A673 (cell line): ENCODE data around the gene ARHGAP30. TPM values are rescaled to one million over a fixed set of nuclear protein-coding genes. Genes with fewer than 3 reads are reported as not detected.

ENCODE experiments used
- BruUV-seq: library from RNA; stranded (reverse); fragments of 400-500 nt; replicated peaks from 2 replicates; lab custom pipeline; 2021; lab: Mats Ljungman, UMichigan
- CTCF ChIA-PET: fragments of 300-600 bp; sonication (Branson Sonifier 250); formaldehyde crosslinking; loops from one replicate; lab custom pipeline; 2022; ENCODE audit warnings: antibody characterized with exemption; lab: Charles Lee
- POLR2A ChIA-PET: fragments of 300-600 bp; sonication (Branson Sonifier 250); formaldehyde crosslinking; loops from one replicate; lab custom pipeline; 2022; ENCODE audit warnings: antibody characterized with exemption; ENCODE audit not compliant: low non-redundant PET; lab: Charles Lee
- DNase-seq: peaks from one replicate; pipeline ENCODE4 v3.0.0-alpha.2; 2015; ENCODE audit warnings: low spot score
- H3K27ac ChIP-seq: fragments of 200-600 bp; sonication (generic); 2 replicates; pipeline ENCODE4 v1.5.1; 2016; ENCODE audit warnings: mixed run types, low read depth, mild to moderate bottlenecking, mixed read lengths, antibody characterized with exemption, low read length; ENCODE audit not compliant: poor library complexity, severe bottlenecking
- H3K27me3 ChIP-seq: fragments of 200-600 bp; sonication (generic); replicated peaks from 2 replicates; pipeline ENCODE4 v1.6.1; 2017; ENCODE audit warnings: mixed run types, low read depth, mild to moderate bottlenecking, mixed read lengths, antibody characterized with exemption, low read length; ENCODE audit not compliant: insufficient read depth, poor library complexity
- H3K36me3 ChIP-seq: fragments of 200-600 bp; sonication (generic); 2 replicates; pipeline ENCODE4 v1.6.1; 2016; ENCODE audit warnings: mixed run types, mild to moderate bottlenecking, mixed read lengths, antibody characterized with exemption, low read length; ENCODE audit not compliant: insufficient read depth, poor library complexity, severe bottlenecking
- H3K4me1 ChIP-seq: fragments of 200-600 bp; sonication (generic); 2 replicates; pipeline ENCODE4 v1.6.1; 2017; ENCODE audit warnings: mixed run types, mild to moderate bottlenecking, mixed read lengths, antibody characterized with exemption, low read length; ENCODE audit not compliant: insufficient read depth, poor library complexity, severe bottlenecking
- H3K4me3 ChIP-seq: fragments of 200-600 bp; sonication (generic); 2 replicates; pipeline ENCODE4 v1.5.1; 2016; ENCODE audit warnings: low read depth, mixed run types, mild to moderate bottlenecking, mixed read lengths, low read length; ENCODE audit not compliant: poor library complexity, severe bottlenecking
- H3K9me3 ChIP-seq: fragments of 200-600 bp; sonication (generic); 2 replicates; pipeline ENCODE4 v1.6.1; 2016; ENCODE audit warnings: mixed run types, low read depth, mild to moderate bottlenecking, mixed read lengths, antibody characterized with exemption, low read length; ENCODE audit not compliant: poor library complexity, severe bottlenecking
- EZH2 ChIP-seq: fragments of 200-600 bp; sonication (generic); IDR thresholded peaks from 2 replicates; pipeline ENCODE4 v1.6.1; 2017; ENCODE audit warnings: borderline replicate concordance, low read depth, mild to moderate bottlenecking, mixed read lengths, antibody characterized with exemption, low read length; ENCODE audit not compliant: poor library complexity, severe bottlenecking
- intact Hi-C: fragments of 100-400 bp; cut with micrococcal nuclease; formaldehyde crosslinking; loops from one replicate; pipeline ENCODE4 v1.10.0; 2022; ENCODE audit not compliant: unreplicated experiment
- total RNA-seq: library from RNA; stranded (reverse); gene quantifications from 2 replicates; pipeline ENCODE4 v1.2.3, GENCODE V29; 2021
- TF ChIP-seq, protein P1 (sequence below): fragments of 300-800, 200-600 bp; sonication (generic); conservative IDR thresholded peaks from 2 replicates; pipeline ENCODE4 v1.5.1; 2017; ENCODE audit warnings: low read depth, mild to moderate bottlenecking, antibody characterized with exemption, low read length, moderate library complexity, mixed read lengths

The ARHGAP30 gene
- total RNA-seq, 1 experiment from 2014 or later = not detected

DNA sequence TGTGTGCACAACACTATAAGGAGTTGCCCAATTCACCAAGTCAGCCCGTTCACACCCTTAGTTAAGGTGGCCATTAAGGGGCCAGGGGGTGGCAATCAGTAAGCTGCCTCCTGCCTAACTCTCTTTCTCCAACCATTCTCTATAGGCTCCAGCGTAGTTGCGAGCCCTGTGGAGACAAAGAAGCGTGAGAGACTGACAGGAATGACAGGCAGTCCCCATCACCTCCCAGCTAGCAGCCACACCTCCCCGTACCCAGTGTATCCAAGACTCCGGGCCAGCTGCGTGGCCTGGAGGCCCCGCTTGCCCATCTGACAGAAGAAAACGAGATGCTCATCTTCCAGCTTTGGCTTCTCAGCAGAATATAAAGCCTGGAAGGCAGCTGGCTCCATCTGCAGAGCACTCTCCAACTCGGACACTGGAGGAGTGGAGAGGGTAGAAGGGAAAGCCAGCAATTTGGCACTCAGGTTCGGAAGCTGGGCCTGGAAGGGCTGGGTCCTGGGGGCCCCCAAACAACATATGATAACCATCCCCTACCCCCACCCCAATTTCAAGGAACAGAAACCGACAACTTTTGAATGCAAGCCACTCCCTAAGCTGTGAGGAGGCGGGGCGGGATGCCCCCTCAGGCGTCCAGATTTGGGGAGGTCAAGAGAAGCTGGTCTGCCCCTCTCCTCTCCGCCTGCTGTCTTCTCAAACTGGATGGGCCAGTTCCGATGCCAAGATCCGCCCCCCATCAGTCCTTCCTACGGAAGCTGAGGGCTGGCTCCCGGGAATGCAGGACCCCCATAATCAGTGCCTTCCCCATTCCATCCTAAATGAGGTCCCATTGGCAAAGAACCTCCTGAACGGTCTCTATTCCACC is 31.8 kb downstream of the ARHGAP30 start:
- Histone ChIP-seq H3K9me3 (no peaks in the 10 kb centered on the region), H3K4me3 (no peak overlapping the region), H3K4me1 (no peaks in the 10 kb centered on the region), H3K27ac (no peak overlapping the region), H3K27me3 (no peaks in the 10 kb centered on the region), H3K36me3 (peaks cover 37% of the 10 kb centered on the region)
- no TSS peak for BruUV-seq
- intact Hi-C loops = no loop called here
- DNase-seq = no peak
- ChIA-PET POLR2A (no interaction called here), CTCF (interaction anchor here (0.6 kb wide), 1 partner anchor 60 kb away, joined by 3 read pairs; no protein-coding TSS in a partner anchor)
- no peak for TF ChIP-seq EZH2
- TF ChIP-seq, protein P1, sequence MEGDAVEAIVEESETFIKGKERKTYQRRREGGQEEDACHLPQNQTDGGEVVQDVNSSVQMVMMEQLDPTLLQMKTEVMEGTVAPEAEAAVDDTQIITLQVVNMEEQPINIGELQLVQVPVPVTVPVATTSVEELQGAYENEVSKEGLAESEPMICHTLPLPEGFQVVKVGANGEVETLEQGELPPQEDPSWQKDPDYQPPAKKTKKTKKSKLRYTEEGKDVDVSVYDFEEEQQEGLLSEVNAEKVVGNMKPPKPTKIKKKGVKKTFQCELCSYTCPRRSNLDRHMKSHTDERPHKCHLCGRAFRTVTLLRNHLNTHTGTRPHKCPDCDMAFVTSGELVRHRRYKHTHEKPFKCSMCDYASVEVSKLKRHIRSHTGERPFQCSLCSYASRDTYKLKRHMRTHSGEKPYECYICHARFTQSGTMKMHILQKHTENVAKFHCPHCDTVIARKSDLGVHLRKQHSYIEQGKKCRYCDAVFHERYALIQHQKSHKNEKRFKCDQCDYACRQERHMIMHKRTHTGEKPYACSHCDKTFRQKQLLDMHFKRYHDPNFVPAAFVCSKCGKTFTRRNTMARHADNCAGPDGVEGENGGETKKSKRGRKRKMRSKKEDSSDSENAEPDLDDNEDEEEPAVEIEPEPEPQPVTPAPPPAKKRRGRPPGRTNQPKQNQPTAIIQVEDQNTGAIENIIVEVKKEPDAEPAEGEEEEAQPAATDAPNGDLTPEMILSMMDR = no peak

GRCh38 chr1:161033751-161034150 is 35.9 kb downstream of the ARHGAP30 start:
- TF ChIP-seq EZH2 = no peak
- TF ChIP-seq, protein P1 = no peak
- H3K36me3 ChIP-seq = no peaks in the 10 kb centered on the region
- intact Hi-C loops = no loop called here
- ChIA-PET POLR2A (interaction anchor here (0.7 kb wide), 1 partner anchor 22 kb away, joined by 21 read pairs; no protein-coding TSS in a partner anchor), CTCF (interaction anchor here (0.7 kb wide), 1 partner anchor 164 kb away, joined by 5 read pairs; no protein-coding TSS in a partner anchor)
- no peak for DNase-seq
- H3K9me3 ChIP-seq = no peaks in the 10 kb centered on the region
- H3K27me3 ChIP-seq = no peaks in the 10 kb centered on the region
- no peaks in the 10 kb centered on the region for H3K4me1 ChIP-seq
- no peak overlapping the region for H3K4me3 ChIP-seq
- no TSS peak for BruUV-seq
- H3K27ac ChIP-seq = no peak overlapping the region

DNA sequence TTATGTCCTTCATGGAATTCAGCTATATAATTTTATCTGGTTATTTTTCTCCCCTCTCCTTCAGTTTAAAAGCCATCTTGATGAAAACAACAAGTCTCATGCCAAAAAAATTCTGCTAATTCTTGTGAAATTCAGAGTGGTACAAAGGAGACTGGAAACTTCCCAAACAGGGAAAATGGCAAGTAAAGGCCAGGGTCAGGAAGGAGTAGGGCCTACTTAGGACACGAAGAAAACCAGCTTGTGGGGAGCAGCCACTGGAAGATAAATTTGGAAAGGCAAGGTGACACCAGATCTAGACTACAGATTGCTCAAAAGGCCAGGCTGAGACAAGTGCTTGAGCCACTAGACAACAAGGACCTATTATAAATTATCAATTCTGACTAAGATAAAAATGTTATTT is 37.3 kb downstream of the ARHGAP30 start:
- intact Hi-C loops = no loop called here
- Histone ChIP-seq H3K27ac (no peak overlapping the region), H3K4me1 (no peaks in the 10 kb centered on the region), H3K27me3 (no peaks in the 10 kb centered on the region), H3K9me3 (no peaks in the 10 kb centered on the region), H3K4me3 (no peak overlapping the region), H3K36me3 (no peaks in the 10 kb centered on the region)
- no TSS peak for BruUV-seq
- ChIA-PET CTCF (no interaction called here), POLR2A (no interaction called here)
- TF ChIP-seq EZH2 = no peak
- TF ChIP-seq, protein P1 = no peak
- DNase-seq = no peak
